H1 (cell line): Measurements from ENCODE around the gene PRR5.
A peak's percentile ranks its signal among the peaks of the same experiment; 100 is the strongest.

Experiments
- ASH2L ChIP-seq: fragments of 200-600, 300-600 bp; sonication (generic); IDR thresholded peaks from one replicate; pipeline ENCODE4 v1.7.1; 2017; ENCODE audit warnings: low read length
- ATF3 ChIP-seq: IDR thresholded peaks from 2 replicates; pipeline ENCODE4 v1.6.1; 2011; ENCODE audit warnings: low read depth, mild to moderate bottlenecking, low read length; ENCODE audit not compliant: insufficient read depth
- CHD1 ChIP-seq: IDR thresholded peaks from 2 replicates; pipeline ENCODE4 v1.6.1; 2012; ENCODE audit warnings: low read depth, low read length, improper control_type of control experiment
- JUN ChIP-seq: IDR thresholded peaks from 2 replicates; pipeline ENCODE4 v1.6.1; 2011; ENCODE audit warnings: low read depth, mild to moderate bottlenecking, improper control_type of control experiment, low read length
- NANOG ChIP-seq: IDR thresholded peaks from 2 replicates; pipeline ENCODE4 v1.6.1; 2011; ENCODE audit warnings: low read length, low read depth, mild to moderate bottlenecking, inconsistent platforms; ENCODE audit not compliant: insufficient read depth, poor library complexity, severe bottlenecking
- PHF8 ChIP-seq: fragments of 200-600 bp; sonication (generic); conservative IDR thresholded peaks from 2 replicates; pipeline ENCODE4 v1.7.1; 2012; ENCODE audit warnings: low read depth, mild to moderate bottlenecking, inconsistent platforms, low read length, moderate library complexity
- POLR2A ChIP-seq, 2 experiments: IDR thresholded peaks; 1 replicate in 1 of 2; 2 replicates in 1 of 2; pipeline ENCODE4 v1.6.1; 2011; ENCODE audit warnings: low read depth in 2 of 2, low read length in 2 of 2, mild to moderate bottlenecking in 2 of 2; ENCODE audit errors: control extremely low read depth in 1 of 2
- POLR2AphosphoS5 ChIP-seq: IDR thresholded peaks from 2 replicates; pipeline ENCODE4 v1.6.1; 2011; ENCODE audit warnings: low read depth, low read length
- RAD21 ChIP-seq, 2 experiments: IDR thresholded peaks in 1 of 2; conservative IDR thresholded peaks in 1 of 2; 2 replicates each; pipeline ENCODE4 v1.6.1; 2011; ENCODE audit warnings: low read depth in 2 of 2, low read length in 2 of 2, improper control_type of control experiment in 1 of 2, inconsistent platforms in 1 of 2, mild to moderate bottlenecking in 1 of 2, moderate library complexity in 1 of 2
- SP1 ChIP-seq: IDR thresholded peaks from 2 replicates; pipeline ENCODE4 v1.6.1; 2011; ENCODE audit warnings: low read depth, low read length
- TAF1 ChIP-seq: IDR thresholded peaks from 2 replicates; pipeline ENCODE4 v1.6.1; 2011; ENCODE audit warnings: mild to moderate bottlenecking, low read depth, low read length
- YY1 ChIP-seq: IDR thresholded peaks from 2 replicates; pipeline ENCODE4 v1.6.1; 2011; ENCODE audit warnings: low read depth, mild to moderate bottlenecking, low read length
- TF ChIP-seq, protein P1 (sequence below), 3 experiments: IDR thresholded peaks; 1 replicate in 2 of 3; 2 replicates in 1 of 3; pipeline versions ENCODE4 v1.5.1 to v1.6.1; 2011; ENCODE audit warnings: low read length in 3 of 3, mild to moderate bottlenecking in 3 of 3, inconsistent platforms in 2 of 3, low read depth in 1 of 3, moderate library complexity in 1 of 3; ENCODE audit not compliant: insufficient read depth in 1 of 3; ENCODE audit errors: control extremely low read depth in 1 of 3
- TF ChIP-seq, protein P2 (sequence below): IDR thresholded peaks from 2 replicates; pipeline ENCODE4 v1.6.1; 2012; ENCODE audit warnings: inconsistent platforms

- TF ChIP-seq RAD21 (IDR thresholded peaks at IDR 0.05 in 1 of 2, conservative IDR thresholded peaks at IDR 0.05 in 1 of 2; ENCODE audit: low read depth in 2 of 2, low read length in 2 of 2), result no peak
- TF ChIP-seq NANOG, result no peak
- TF ChIP-seq POLR2A (IDR thresholded peaks at IDR 0.05; ENCODE audit: control extremely low read depth in 1 of 2, low read depth in 2 of 2, low read length in 2 of 2), result no peak
- TF ChIP-seq CHD1, result no peak
- TF ChIP-seq, protein P1, sequence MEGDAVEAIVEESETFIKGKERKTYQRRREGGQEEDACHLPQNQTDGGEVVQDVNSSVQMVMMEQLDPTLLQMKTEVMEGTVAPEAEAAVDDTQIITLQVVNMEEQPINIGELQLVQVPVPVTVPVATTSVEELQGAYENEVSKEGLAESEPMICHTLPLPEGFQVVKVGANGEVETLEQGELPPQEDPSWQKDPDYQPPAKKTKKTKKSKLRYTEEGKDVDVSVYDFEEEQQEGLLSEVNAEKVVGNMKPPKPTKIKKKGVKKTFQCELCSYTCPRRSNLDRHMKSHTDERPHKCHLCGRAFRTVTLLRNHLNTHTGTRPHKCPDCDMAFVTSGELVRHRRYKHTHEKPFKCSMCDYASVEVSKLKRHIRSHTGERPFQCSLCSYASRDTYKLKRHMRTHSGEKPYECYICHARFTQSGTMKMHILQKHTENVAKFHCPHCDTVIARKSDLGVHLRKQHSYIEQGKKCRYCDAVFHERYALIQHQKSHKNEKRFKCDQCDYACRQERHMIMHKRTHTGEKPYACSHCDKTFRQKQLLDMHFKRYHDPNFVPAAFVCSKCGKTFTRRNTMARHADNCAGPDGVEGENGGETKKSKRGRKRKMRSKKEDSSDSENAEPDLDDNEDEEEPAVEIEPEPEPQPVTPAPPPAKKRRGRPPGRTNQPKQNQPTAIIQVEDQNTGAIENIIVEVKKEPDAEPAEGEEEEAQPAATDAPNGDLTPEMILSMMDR (IDR thresholded peaks at IDR 0.05; ENCODE audit: control extremely low read depth in 1 of 3, insufficient read depth in 1 of 3, low read depth in 1 of 3, low read length in 3 of 3), result no peak
- TF ChIP-seq ASH2L, result peak; percentile 83
- no peak for TF ChIP-seq PHF8
- TF ChIP-seq, protein P2, sequence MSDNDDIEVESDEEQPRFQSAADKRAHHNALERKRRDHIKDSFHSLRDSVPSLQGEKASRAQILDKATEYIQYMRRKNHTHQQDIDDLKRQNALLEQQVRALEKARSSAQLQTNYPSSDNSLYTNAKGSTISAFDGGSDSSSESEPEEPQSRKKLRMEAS, result no peak
- TF ChIP-seq SP1, result 0 out of 2 replicates have a peak, but pooled peaks have one; percentile 25
- no peak for TF ChIP-seq JUN
- TF ChIP-seq POLR2AphosphoS5, result no peak
- TF ChIP-seq YY1, result no peak
- no peak for TF ChIP-seq ATF3
- TF ChIP-seq TAF1, result no peak
Measured at GRCh38 chr22:44755956-44756361, 54.0 kb downstream of the PRR5 start.
